ENCODE data around the gene TNS2. TPM values are rescaled to one million over a fixed set of nuclear protein-coding genes. Genes with fewer than 3 reads are reported as not detected.
A peak's percentile ranks its signal among the peaks of the same experiment; 100 is the strongest.
"Not testable (repeated sequence)": the region's sequence is repeated elsewhere in the genome, so short reads cannot be mapped to it uniquely, and the experiment has no call there.

The TNS2 gene
- total RNA-seq, result 100 to 1,000 TPM; 104 to 145 (median 116) TPM
- 155 TPM for polyA plus RNA-seq
- long read RNA-seq, donor 1, partial matches to known transcripts, result 54 of 66 reads
- long read RNA-seq, donor 1, other reads (novel, unspliced or antisense), result 11 of 66 reads
- long read RNA-seq, donor 2, full-length matches to known transcripts, result 2 of 37 reads
- long read RNA-seq, donor 2, partial matches to known transcripts, result 18 of 37 reads
- long read RNA-seq, donor 2, other reads (novel, unspliced or antisense), result 17 of 37 reads
- long read RNA-seq, donor 3, partial matches to known transcripts, result 67 of 86 reads
- long read RNA-seq, donor 3, other reads (novel, unspliced or antisense), result 13 of 86 reads
- long read RNA-seq, donor 4, full-length matches to known transcripts, result 5 of 72 reads
- long read RNA-seq, donor 4, partial matches to known transcripts, result 42 of 72 reads
- long read RNA-seq, donor 4, other reads (novel, unspliced or antisense), result 25 of 72 reads

- H3K9me3 ChIP-seq (ENCODE audit: control insufficient read depth, low read length), result no peaks in the 10 kb centered on the region
- 8% methylated on average over 20 of the region's 20 CpGs for WGBS
- H3K27ac ChIP-seq (ENCODE audit: low read length), result peak within 1 kb of the TSS; percentile 96
- H3K4me3 ChIP-seq (ENCODE audit: low read length), result peak within 1 kb of the TSS; percentile 72
- intact Hi-C loops (cut with DNase I), result no loop called here
- no peaks in the 10 kb centered on the region for H3K27me3 ChIP-seq (ENCODE audit: control insufficient read depth, insufficient read depth)
- ATAC-seq (peak; percentile 15 to 35), DNase-seq (peak; percentile 89 to 95 (median 93))
- peaks cover 13% of the 10 kb centered on the region for H3K4me1 ChIP-seq (ENCODE audit: control insufficient read depth, insufficient read depth, low read length)
Observed at GRCh38 chr12:53049571-53050318, at the start of gene TNS2. TNS2 (plus strand) TSS chr12:53050065; CDS start chr12:53050186, 121 bp downstream.

- intact Hi-C loops (cut with DNase I), result no loop called here
- Histone ChIP-seq H3K9me3 (ENCODE audit: control insufficient read depth, low read length) (no peaks in the 10 kb centered on the region), H3K27me3 (ENCODE audit: control insufficient read depth, insufficient read depth) (no peaks in the 10 kb centered on the region), H3K27ac (ENCODE audit: low read length) (no peak overlapping the region), H3K4me1 (ENCODE audit: control insufficient read depth, insufficient read depth, low read length) (no peaks in the 10 kb centered on the region), H3K4me3 (ENCODE audit: low read length) (no peak overlapping the region)
- WGBS, result 56% methylated on average over 5 of the region's 5 CpGs
- ATAC-seq (no peak), DNase-seq (no peak)
Observed at GRCh38 chr12:53004178-53004577, 45.7 kb upstream of the TNS2 start.

GRCh38 chr12:53004582-53004981 is 45.3 kb upstream of the TNS2 start:
- no peaks in the 10 kb centered on the region for H3K9me3 ChIP-seq (ENCODE audit: control insufficient read depth, low read length)
- no peaks in the 10 kb centered on the region for H3K4me1 ChIP-seq (ENCODE audit: control insufficient read depth, insufficient read depth, low read length)
- no peak for ATAC-seq
- H3K27ac ChIP-seq (ENCODE audit: low read length), result no peak overlapping the region
- no peak for DNase-seq
- intact Hi-C loops (cut with DNase I), result no loop called here
- 86% methylated on average over 2 of the region's 2 CpGs for WGBS
- no peaks in the 10 kb centered on the region for H3K27me3 ChIP-seq (ENCODE audit: control insufficient read depth, insufficient read depth)
- H3K4me3 ChIP-seq (ENCODE audit: low read length), result no peak overlapping the region

- H3K4me3 ChIP-seq (ENCODE audit: low read length), result peak overlapping the region; percentile 58
- peak overlapping the region; percentile 72 for H3K27ac ChIP-seq (ENCODE audit: low read length)
- DNase-seq (peak; percentile 25 to 65 (median 63)), ATAC-seq (peak in 1 of 2 donors; percentile 1)
- no peaks in the 10 kb centered on the region for H3K4me1 ChIP-seq (ENCODE audit: control insufficient read depth, insufficient read depth, low read length)
- intact Hi-C loops (cut with DNase I), result no loop called here
- no peaks in the 10 kb centered on the region for H3K9me3 ChIP-seq (ENCODE audit: control insufficient read depth, low read length)
- WGBS, result 14% methylated on average over 28 of the region's 28 CpGs
- H3K27me3 ChIP-seq (ENCODE audit: control insufficient read depth, insufficient read depth), result no peaks in the 10 kb centered on the region
Observed at GRCh38 chr12:53005215-53005985, 44.5 kb upstream of the TNS2 start.

- Histone ChIP-seq H3K27me3 (ENCODE audit: control insufficient read depth, insufficient read depth) (no peaks in the 10 kb centered on the region), H3K4me1 (ENCODE audit: control insufficient read depth, insufficient read depth, low read length) (no peaks in the 10 kb centered on the region), H3K27ac (ENCODE audit: low read length) (peak within 1 kb of the TSS; percentile 72), H3K4me3 (ENCODE audit: low read length) (peak within 1 kb of the TSS; percentile 60), H3K9me3 (ENCODE audit: control insufficient read depth, low read length) (no peaks in the 10 kb centered on the region)
- ATAC-seq (peak; percentile 96 to 97), DNase-seq (peak; percentile 100)
- under 1% methylated on average over 64 of the region's 64 CpGs for WGBS
- intact Hi-C loops (cut with DNase I), result no loop called here
Observed at GRCh38 chr12:53005986-53006809, 43.7 kb upstream of the TNS2 start, which contains the start of gene EIF4B. EIF4B (plus strand) TSS chr12:53006456; CDS start chr12:53006484, 28 bp downstream.

- no peaks in the 10 kb centered on the region for H3K9me3 ChIP-seq (ENCODE audit: control insufficient read depth, low read length)
- WGBS, result under 1% methylated on average over 38 of the region's 38 CpGs
- H3K4me3 ChIP-seq (ENCODE audit: low read length), result peak overlapping the region; percentile 60
- peak; percentile 81 to 89 (median 88) for DNase-seq
- H3K4me1 ChIP-seq (ENCODE audit: control insufficient read depth, insufficient read depth, low read length), result no peaks in the 10 kb centered on the region
- intact Hi-C loops (cut with DNase I), result no loop called here
- peak; percentile 60 to 66 for ATAC-seq
- peak overlapping the region; percentile 65 for H3K27ac ChIP-seq (ENCODE audit: low read length)
- H3K27me3 ChIP-seq (ENCODE audit: control insufficient read depth, insufficient read depth), result no peaks in the 10 kb centered on the region
Observed at GRCh38 chr12:53006810-53007309, 43.0 kb upstream of the TNS2 start.

- no peaks in the 10 kb centered on the region for H3K27me3 ChIP-seq (ENCODE audit: control insufficient read depth, insufficient read depth)
- no peak for DNase-seq
- intact Hi-C loops (cut with DNase I), result no loop called here
- no peak for ATAC-seq
- WGBS, result 27% methylated on average over 4 of the region's 4 CpGs
- peak overlapping the region; percentile 60 for H3K4me3 ChIP-seq (ENCODE audit: low read length)
- no peaks in the 10 kb centered on the region for H3K9me3 ChIP-seq (ENCODE audit: control insufficient read depth, low read length)
- H3K4me1 ChIP-seq (ENCODE audit: control insufficient read depth, insufficient read depth, low read length), result no peaks in the 10 kb centered on the region
- H3K27ac ChIP-seq (ENCODE audit: low read length), result no peak overlapping the region
Observed at GRCh38 chr12:53007343-53007742, 42.5 kb upstream of the TNS2 start.

GRCh38 chr12:53008760-53009159 is 41.1 kb upstream of the TNS2 start:
- H3K27ac ChIP-seq (ENCODE audit: low read length); H3K4me3 ChIP-seq (ENCODE audit: low read length); H3K9me3 ChIP-seq (ENCODE audit: control insufficient read depth, low read length); intact Hi-C loops (cut with DNase I); H3K27me3 ChIP-seq (ENCODE audit: control insufficient read depth, insufficient read depth); H3K4me1 ChIP-seq (ENCODE audit: control insufficient read depth, insufficient read depth, low read length); DNase-seq; ATAC-seq: not testable (repeated sequence)
- WGBS, result 88% methylated on average over 15 of the region's 15 CpGs

GRCh38 chr12:53010955-53011354 is 38.9 kb upstream of the TNS2 start:
- intact Hi-C loops (cut with DNase I), result no loop called here
- 81% methylated on average over 2 of the region's 2 CpGs for WGBS
- no peaks in the 10 kb centered on the region for H3K27me3 ChIP-seq (ENCODE audit: control insufficient read depth, insufficient read depth)
- no peaks in the 10 kb centered on the region for H3K9me3 ChIP-seq (ENCODE audit: control insufficient read depth, low read length)
- no peak for DNase-seq
- H3K4me3 ChIP-seq (ENCODE audit: low read length), result no peak overlapping the region
- no peak overlapping the region for H3K27ac ChIP-seq (ENCODE audit: low read length)
- no peak for ATAC-seq
- H3K4me1 ChIP-seq (ENCODE audit: control insufficient read depth, insufficient read depth, low read length), result no peaks in the 10 kb centered on the region

- H3K4me1 ChIP-seq (ENCODE audit: control insufficient read depth, insufficient read depth, low read length), result no peaks in the 10 kb centered on the region
- DNase-seq, result no peak
Observed at GRCh38 chr12:53011889-53012288, 38.0 kb upstream of the TNS2 start.

More at GRCh38 chr12:53011889-53012288, 38.0 kb upstream of the TNS2 start:
- intact Hi-C loops (cut with DNase I), result no loop called here
- Histone ChIP-seq H3K4me3 (ENCODE audit: low read length) (no peak overlapping the region), H3K27me3 (ENCODE audit: control insufficient read depth, insufficient read depth) (no peaks in the 10 kb centered on the region), H3K9me3 (ENCODE audit: control insufficient read depth, low read length) (no peaks in the 10 kb centered on the region), H3K27ac (ENCODE audit: low read length) (no peak overlapping the region)
- ATAC-seq, result no peak
- 88% methylated on average over 3 of the region's 3 CpGs for WGBS
